SK-N-SH (cell line): Measurements from ENCODE around the gene VTI1B. TPM values are rescaled to one million over a fixed set of nuclear protein-coding genes. Genes with fewer than 3 reads are reported as not detected.

Experiments
- CTCF ChIA-PET: fragments of 300-600, 350-600 bp; formaldehyde crosslinking; extraction: SDS; loops from one replicate; lab custom pipeline; 2021; lab: Yijun Ruan, JAX
- POLR2A ChIA-PET: fragments of 350-600 bp; sonication (Branson Sonifier 250); formaldehyde crosslinking; extraction: SDS; loops from one replicate; lab custom pipeline; 2020; ENCODE audit warnings: antibody characterized with exemption, inconsistent platforms; lab: Yijun Ruan, JAX
- DNase-seq: peaks from one replicate; pipeline ENCODE4 v3.0.0; 2012
- H2AFZ ChIP-seq: fragments of 200-600 bp; sonication (generic); 2 replicates; pipeline ENCODE4 v1.8.1; 2016; ENCODE audit warnings: antibody characterized with exemption, mild to moderate bottlenecking, low read depth
- H3F3A ChIP-seq: fragments of 200-600 bp; sonication (generic); replicated peaks from 2 replicates; pipeline ENCODE3; 2016; ENCODE audit warnings: antibody characterized with exemption, mild to moderate bottlenecking; ENCODE audit not compliant: insufficient read depth
- H3K27ac ChIP-seq, 2 experiments: fragments of 200-500 bp in 1 of 2; fragments of 200-600 bp in 1 of 2; sonication (Bioruptor generic) in 1 of 2; sonication (generic), shearing (Covaris generic) in 1 of 2; 2 replicates each; pipeline versions ENCODE4 v1.5.1 to v1.6.1; 2014 to 2016; ENCODE audit warnings: low read depth in 2 of 2, inconsistent platforms in 1 of 2, low read length in 1 of 2, mild to moderate bottlenecking in 1 of 2, mixed read lengths in 1 of 2
- H3K27me3 ChIP-seq: fragments of 200-600 bp; sonication (generic), shearing (Covaris generic); 2 replicates; pipeline ENCODE4 v1.6.1; 2016; ENCODE audit warnings: mixed run types; ENCODE audit not compliant: insufficient read depth
- H3K36me3 ChIP-seq, 2 experiments: fragments of 200-500 bp in 1 of 2; fragments of 200-600 bp in 1 of 2; sonication (Bioruptor generic) in 1 of 2; sonication (generic) in 1 of 2; replicated peaks in 1 of 2; 2 replicates each; pipeline versions ENCODE3 to v1.5.1; 2014 to 2016; ENCODE audit warnings: low read length in 1 of 2, mild to moderate bottlenecking in 1 of 2; ENCODE audit not compliant: insufficient read depth in 2 of 2, control insufficient read depth in 1 of 2
- H3K4me1 ChIP-seq, 2 experiments: fragments of 200-500 bp in 1 of 2; fragments of 200-600 bp in 1 of 2; sonication (Bioruptor generic) in 1 of 2; sonication (generic), shearing (Covaris generic) in 1 of 2; 2 replicates each; pipeline versions ENCODE4 v1.5.1 to v1.6.1; 2014 to 2016; ENCODE audit warnings: low read depth in 1 of 2, low read length in 1 of 2, mixed run types in 1 of 2; ENCODE audit not compliant: insufficient read depth in 2 of 2, control insufficient read depth in 1 of 2
- H3K4me2 ChIP-seq: fragments of 200-600 bp; sonication (generic), shearing (Covaris generic); 2 replicates; pipeline ENCODE4 v1.6.1; 2017; ENCODE audit warnings: mixed run types
- H3K4me3 ChIP-seq, 2 experiments: fragments of 200-500 bp in 1 of 2; fragments of 200-600 bp in 1 of 2; sonication (Bioruptor generic) in 1 of 2; sonication (generic), shearing (Covaris generic) in 1 of 2; 2 replicates each; pipeline versions ENCODE4 v1.5.1 to v1.8.1; 2014 to 2016; ENCODE audit warnings: low read depth in 2 of 2, inconsistent platforms in 1 of 2, low read length in 1 of 2, mild to moderate bottlenecking in 1 of 2, mixed read lengths in 1 of 2, moderate library complexity in 1 of 2
- H3K79me2 ChIP-seq: fragments of 200-600 bp; sonication (generic); 2 replicates; pipeline ENCODE4 v1.8.1; 2017; ENCODE audit warnings: mild to moderate bottlenecking; ENCODE audit not compliant: insufficient read depth
- H3K9ac ChIP-seq: fragments of 200-600 bp; sonication (generic); 2 replicates; pipeline ENCODE4 v1.6.1; 2017; ENCODE audit warnings: mixed run types
- H3K9me2 ChIP-seq: fragments of 200-600 bp; sonication (generic); 2 replicates; pipeline ENCODE4 v1.6.1; 2017; ENCODE audit warnings: mixed run types
- H3K9me3 ChIP-seq: fragments of 200-600 bp; sonication (generic); 2 replicates; pipeline ENCODE4 v1.6.1; 2017; ENCODE audit warnings: mixed run types, mild to moderate bottlenecking, moderate library complexity
- H4K20me1 ChIP-seq: fragments of 200-600 bp; sonication (generic); 2 replicates; pipeline ENCODE4 v1.6.1; 2017; ENCODE audit warnings: mild to moderate bottlenecking, mixed run types; ENCODE audit not compliant: insufficient read depth
- CTCF ChIP-seq: fragments of 200-600 bp; sonication (generic); IDR thresholded peaks from 2 replicates; pipeline ENCODE4 v1.6.1; 2017; ENCODE audit warnings: antibody characterized with exemption, mild to moderate bottlenecking, moderate library complexity
- ELF1 ChIP-seq: IDR thresholded peaks from 2 replicates; pipeline ENCODE4 v1.4.0; 2012
- EP300 ChIP-seq, 2 experiments: IDR thresholded peaks; 2 replicates each; pipeline versions ENCODE4 v1.4.0 to v1.6.1; 2012; ENCODE audit warnings: borderline replicate concordance in 1 of 2, low read depth in 1 of 2, low read length in 1 of 2
- FOSL2 ChIP-seq: IDR thresholded peaks from 2 replicates; pipeline ENCODE4 v1.4.0; 2012; ENCODE audit warnings: low read depth, mild to moderate bottlenecking, moderate library complexity, borderline replicate concordance
- GABPA ChIP-seq: IDR thresholded peaks from 2 replicates; pipeline ENCODE4 v1.4.0; 2012; ENCODE audit warnings: low read depth, mild to moderate bottlenecking
- GATA2 ChIP-seq: sonication (generic); formaldehyde crosslinking; IDR thresholded peaks from 2 replicates; pipeline ENCODE4 v1.5.0; 2020; ENCODE audit warnings: mild to moderate bottlenecking, missing genetic modification reagents
- JUND ChIP-seq: IDR thresholded peaks from 2 replicates; pipeline ENCODE4 v1.4.0; 2012
- MXI1 ChIP-seq: IDR thresholded peaks from 2 replicates; pipeline ENCODE4 v1.6.1; 2012; ENCODE audit warnings: mild to moderate bottlenecking, low read depth, low read length, improper control_type of control experiment
- NRF1 ChIP-seq: IDR thresholded peaks from 2 replicates; pipeline ENCODE4 v1.6.1; 2012; ENCODE audit warnings: low read depth, mild to moderate bottlenecking, low read length
- PBX3 ChIP-seq: IDR thresholded peaks from 2 replicates; pipeline ENCODE4; 2012
- POLR2AphosphoS5 ChIP-seq: IDR thresholded peaks from 2 replicates; pipeline ENCODE4 v1.6.1; 2012; ENCODE audit warnings: low read depth, low read length
- RFX5 ChIP-seq: IDR thresholded peaks from 2 replicates; pipeline ENCODE4 v1.6.1; 2012; ENCODE audit warnings: mild to moderate bottlenecking, improper control_type of control experiment, low read length
- RXRA ChIP-seq: IDR thresholded peaks from 2 replicates; pipeline ENCODE4 v1.4.0; 2012; ENCODE audit warnings: low read depth, mild to moderate bottlenecking, borderline replicate concordance
- TCF12 ChIP-seq: IDR thresholded peaks from 2 replicates; pipeline ENCODE4 v1.4.0; 2012
- WGBS: methylation state at CpG from one replicate; pipeline ENCODE4 v1.1.6; 2017; ENCODE audit warnings: low lambda C conversion rate; 5-methylcytosine and 5-hydroxymethylcytosine counted together
- polyA plus RNA-seq, 3 experiments: library from polyadenylated mRNA; depleted of rRNA; stranded (reverse); fragments of >200 nt; gene quantifications; 2 replicates each; pipeline ENCODE4 v1.2.3, GENCODE V29; 2012
- TF ChIP-seq, protein P1 (sequence below): IDR thresholded peaks from 2 replicates; pipeline ENCODE4 v1.6.1; 2012; ENCODE audit warnings: mild to moderate bottlenecking, low read depth, low read length, moderate library complexity
- TF ChIP-seq, protein P2 (sequence below): IDR thresholded peaks from 2 replicates; pipeline ENCODE4 v1.4.0; 2012; ENCODE audit warnings: low read depth, borderline replicate concordance

The VTI1B gene
- polyA plus RNA-seq, 1 of the 3 experiments (the other 2 are of a cell fraction): 59.2 TPM

DNA sequence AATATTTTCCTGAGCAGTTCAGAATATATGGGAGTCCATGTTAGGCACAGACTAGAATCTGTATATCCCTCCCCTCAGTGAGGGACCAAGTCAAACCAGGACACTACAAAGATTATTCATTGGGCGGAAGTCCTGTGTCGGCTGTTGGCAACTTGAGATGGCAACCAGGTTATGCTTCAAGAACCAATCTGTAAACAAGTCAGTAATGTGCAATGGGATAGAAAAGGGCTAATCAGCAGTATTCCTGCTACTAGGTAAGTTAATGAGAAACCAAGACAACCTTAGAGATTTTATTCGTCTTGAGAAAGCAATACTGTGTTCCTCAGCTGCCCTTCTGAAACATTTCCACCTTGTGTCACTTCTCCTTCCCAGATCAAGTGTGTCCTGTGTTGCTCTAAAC is 28.3 kb downstream of the VTI1B start (continued):
- TF ChIP-seq EP300 (IDR thresholded peaks at IDR 0.05; ENCODE audit: borderline replicate concordance in 1 of 2, low read depth in 1 of 2, low read length in 1 of 2): no peak

GRCh38 chr14:67645414-67645813 is 29.0 kb downstream of the VTI1B start:
- H3K27me3 ChIP-seq: no peaks in the 10 kb centered on the region
- H3K9me2 ChIP-seq: no peaks in the 10 kb centered on the region
- H2AFZ ChIP-seq: no peak overlapping the region
- TF ChIP-seq ELF1 (no peak), PBX3 (no peak), RFX5 (no peak), MXI1 (no peak), POLR2AphosphoS5 (no peak)
- TF ChIP-seq, protein P1, sequence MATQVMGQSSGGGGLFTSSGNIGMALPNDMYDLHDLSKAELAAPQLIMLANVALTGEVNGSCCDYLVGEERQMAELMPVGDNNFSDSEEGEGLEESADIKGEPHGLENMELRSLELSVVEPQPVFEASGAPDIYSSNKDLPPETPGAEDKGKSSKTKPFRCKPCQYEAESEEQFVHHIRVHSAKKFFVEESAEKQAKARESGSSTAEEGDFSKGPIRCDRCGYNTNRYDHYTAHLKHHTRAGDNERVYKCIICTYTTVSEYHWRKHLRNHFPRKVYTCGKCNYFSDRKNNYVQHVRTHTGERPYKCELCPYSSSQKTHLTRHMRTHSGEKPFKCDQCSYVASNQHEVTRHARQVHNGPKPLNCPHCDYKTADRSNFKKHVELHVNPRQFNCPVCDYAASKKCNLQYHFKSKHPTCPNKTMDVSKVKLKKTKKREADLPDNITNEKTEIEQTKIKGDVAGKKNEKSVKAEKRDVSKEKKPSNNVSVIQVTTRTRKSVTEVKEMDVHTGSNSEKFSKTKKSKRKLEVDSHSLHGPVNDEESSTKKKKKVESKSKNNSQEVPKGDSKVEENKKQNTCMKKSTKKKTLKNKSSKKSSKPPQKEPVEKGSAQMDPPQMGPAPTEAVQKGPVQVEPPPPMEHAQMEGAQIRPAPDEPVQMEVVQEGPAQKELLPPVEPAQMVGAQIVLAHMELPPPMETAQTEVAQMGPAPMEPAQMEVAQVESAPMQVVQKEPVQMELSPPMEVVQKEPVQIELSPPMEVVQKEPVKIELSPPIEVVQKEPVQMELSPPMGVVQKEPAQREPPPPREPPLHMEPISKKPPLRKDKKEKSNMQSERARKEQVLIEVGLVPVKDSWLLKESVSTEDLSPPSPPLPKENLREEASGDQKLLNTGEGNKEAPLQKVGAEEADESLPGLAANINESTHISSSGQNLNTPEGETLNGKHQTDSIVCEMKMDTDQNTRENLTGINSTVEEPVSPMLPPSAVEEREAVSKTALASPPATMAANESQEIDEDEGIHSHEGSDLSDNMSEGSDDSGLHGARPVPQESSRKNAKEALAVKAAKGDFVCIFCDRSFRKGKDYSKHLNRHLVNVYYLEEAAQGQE: no peak
- TF ChIP-seq, all 33 proteins: peak for 0
- Histone ChIP-seq H3K27ac (no peak overlapping the region), H4K20me1 (no peaks in the 10 kb centered on the region), H3K9me3 (no peaks in the 10 kb centered on the region), H3K36me3 (peaks cover 24 to 50% of the 10 kb centered on the region in 2 experiments), H3K4me1 (peaks cover 0 to 3% of the 10 kb centered on the region in 2 experiments; a peak in 1 of 4 replicates), H3K4me3 (no peak overlapping the region), H3K79me2 (no peaks in the 10 kb centered on the region), H3K4me2 (no peak overlapping the region), H3K9ac (no peak overlapping the region), H3F3A (no peaks in the 10 kb centered on the region)
- DNase-seq: no peak
- CTCF ChIA-PET: interaction anchor here (1.0 kb wide), 1 partner anchor 26 kb away, joined by 7 read pairs; no protein-coding TSS in a partner anchor
- POLR2A ChIA-PET: no interaction called here
- 96% methylated on average over 5 of the region's 5 CpGs for WGBS

GRCh38 chr14:67644428-67644827 is 30.0 kb downstream of the VTI1B start:
- Histone ChIP-seq H3K4me3 (no peak overlapping the region), H3K79me2 (no peaks in the 10 kb centered on the region), H3K9me3 (no peaks in the 10 kb centered on the region), H3K27ac (no peak overlapping the region), H3K36me3 (peaks cover 14 to 40% of the 10 kb centered on the region in 2 experiments), H3K9ac (no peak overlapping the region), H2AFZ (no peak overlapping the region), H3K27me3 (no peaks in the 10 kb centered on the region), H3F3A (no peaks in the 10 kb centered on the region), H3K9me2 (no peaks in the 10 kb centered on the region), H3K4me1 (no peaks in the 10 kb centered on the region; a peak in 1 of 4 replicates), H4K20me1 (no peaks in the 10 kb centered on the region), H3K4me2 (no peak overlapping the region)
- WGBS: 93% methylated on average over 2 of the region's 2 CpGs
- ChIA-PET CTCF (interaction anchor here (1.0 to 1.4 kb wide), 3 partner anchors 21 to 61 kb away, joined by 3 to 7 read pairs (median 3); no protein-coding TSS in a partner anchor), POLR2A (no interaction called here)
- no peak for DNase-seq
- TF ChIP-seq NRF1 (no peak), RXRA (no peak), GABPA (no peak), FOSL2 (no peak), JUND (no peak), GATA2 (CRISPR knock-in tag) (no peak), TCF12 (no peak), CTCF (no peak), RFX5 (no peak)
- TF ChIP-seq, protein P2, sequence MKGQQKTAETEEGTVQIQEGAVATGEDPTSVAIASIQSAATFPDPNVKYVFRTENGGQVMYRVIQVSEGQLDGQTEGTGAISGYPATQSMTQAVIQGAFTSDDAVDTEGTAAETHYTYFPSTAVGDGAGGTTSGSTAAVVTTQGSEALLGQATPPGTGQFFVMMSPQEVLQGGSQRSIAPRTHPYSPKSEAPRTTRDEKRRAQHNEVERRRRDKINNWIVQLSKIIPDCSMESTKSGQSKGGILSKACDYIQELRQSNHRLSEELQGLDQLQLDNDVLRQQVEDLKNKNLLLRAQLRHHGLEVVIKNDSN: no peak
- TF ChIP-seq, protein P1: no peak
